GM19099 (cell line): ENCODE measurements around the gene RHBDF2.

Source experiments
- POLR2A ChIP-seq: IDR thresholded peaks from 3 replicates; pipeline ENCODE4 v1.6.1; 2011; ENCODE audit warnings: low read depth; ENCODE audit not compliant: insufficient read length; ENCODE audit errors: extremely low read depth

Gene RHBDF2

GRCh38 chr17:76434870-76435269 is 66.4 kb downstream of the RHBDF2 start:
- no peak for TF ChIP-seq POLR2A

GRCh38 chr17:76433693-76434092 is 67.5 kb downstream of the RHBDF2 start:
- no peak for TF ChIP-seq POLR2A

GRCh38 chr17:76432712-76433336 is 68.4 kb downstream of the RHBDF2 start:
- no peak for TF ChIP-seq POLR2A

- TF ChIP-seq POLR2A = no peak
These were observed 69.2 kb downstream of the RHBDF2 start for GRCh38 chr17:76432004-76432403.

- no peak for TF ChIP-seq POLR2A
These were observed 69.7 kb downstream of the RHBDF2 start for GRCh38 chr17:76431509-76431908.

GRCh38 chr17:76428511-76428910 is 72.7 kb downstream of the RHBDF2 start:
- TF ChIP-seq POLR2A = no peak

- no peak for TF ChIP-seq POLR2A
These were observed 73.6 kb downstream of the RHBDF2 start for GRCh38 chr17:76427501-76428231.

GRCh38 chr17:76426853-76427252 is 74.4 kb downstream of the RHBDF2 start:
- no peak for TF ChIP-seq POLR2A

GRCh38 chr17:76422860-76423259 is 78.4 kb downstream of the RHBDF2 start:
- TF ChIP-seq POLR2A = no peak

GRCh38 chr17:76422406-76422805 is 78.8 kb downstream of the RHBDF2 start:
- TF ChIP-seq POLR2A = no peak

- no peak for TF ChIP-seq POLR2A
These were observed 80.2 kb downstream of the RHBDF2 start for GRCh38 chr17:76421044-76421407.
